T-helper 1 cell treated with Interleukin-12 subunit alpha and Interleukin-12 subunit beta and Interleukin-4 antibody, amounts not matched to agents 30 μg/mL and 1 μg/mL, for 36 hours (primary cell): ENCODE results near the gene SNX3.
"Not testable (repeated sequence)": the region's sequence is repeated elsewhere in the genome, so short reads cannot be mapped to it uniquely, and the experiment has no call there.

Source experiments
- H3K27ac Mint-ChIP-seq: one replicate; pipeline ENCODE4 v1.8.0; 2021; ENCODE audit warnings: mild to moderate bottlenecking, mixed read lengths
- H3K27me3 Mint-ChIP-seq: one replicate; pipeline ENCODE4 v1.8.0; 2021; ENCODE audit warnings: low read depth, mixed read lengths
- H3K36me3 Mint-ChIP-seq: one replicate; pipeline ENCODE4 v1.8.0; 2021; ENCODE audit warnings: low read depth, mixed read lengths
- H3K4me1 Mint-ChIP-seq: one replicate; pipeline ENCODE4 v1.8.0; 2021; ENCODE audit warnings: low read depth, mixed read lengths
- H3K4me3 Mint-ChIP-seq: one replicate; pipeline ENCODE4 v1.8.0; 2021; ENCODE audit warnings: mild to moderate bottlenecking, moderate library complexity, mixed read lengths
- H3K9me3 Mint-ChIP-seq: one replicate; pipeline ENCODE4 v1.8.0; 2021; ENCODE audit warnings: mixed read lengths

Gene SNX3

GRCh38 chr6:108285381-108285780 is 24.5 kb upstream of the SNX3 start:
- H3K36me3 Mint-ChIP-seq, result no peaks in the 10 kb centered on the region
- H3K4me3 Mint-ChIP-seq, result no peak overlapping the region
- H3K4me1 Mint-ChIP-seq, result peaks cover 22% of the 10 kb centered on the region
- peaks cover 6% of the 10 kb centered on the region for H3K27me3 Mint-ChIP-seq
- H3K9me3 Mint-ChIP-seq, result no peaks in the 10 kb centered on the region
- H3K27ac Mint-ChIP-seq, result no peak overlapping the region

- no peaks in the 10 kb centered on the region for H3K9me3 Mint-ChIP-seq
- H3K36me3 Mint-ChIP-seq, result no peaks in the 10 kb centered on the region
- H3K27ac Mint-ChIP-seq, result no peak overlapping the region
- peaks cover 19% of the 10 kb centered on the region for H3K27me3 Mint-ChIP-seq
- H3K4me3 Mint-ChIP-seq, result no peak overlapping the region
- H3K4me1 Mint-ChIP-seq, result no peaks in the 10 kb centered on the region
Measured at GRCh38 chr6:108277831-108278230, 17.0 kb upstream of the SNX3 start.

- no peaks in the 10 kb centered on the region for H3K36me3 Mint-ChIP-seq
Measured at GRCh38 chr6:108277295-108277694, 16.5 kb upstream of the SNX3 start.

GRCh38 chr6:108275976-108276375 is 15.1 kb upstream of the SNX3 start:
- H3K4me3 Mint-ChIP-seq, result no peak overlapping the region

More at GRCh38 chr6:108277295-108277694, 16.5 kb upstream of the SNX3 start:
- Mint-ChIP-seq H3K4me1 (no peaks in the 10 kb centered on the region), H3K4me3 (no peak overlapping the region), H3K9me3 (no peaks in the 10 kb centered on the region), H3K27me3 (peaks cover 17% of the 10 kb centered on the region), H3K27ac (no peak overlapping the region)

GRCh38 chr6:108274546-108274945 is 13.7 kb upstream of the SNX3 start:
- Mint-ChIP-seq H3K27me3 (peaks cover 8% of the 10 kb centered on the region), H3K4me1 (no peaks in the 10 kb centered on the region), H3K27ac (no peak overlapping the region), H3K36me3 (no peaks in the 10 kb centered on the region), H3K4me3 (no peak overlapping the region), H3K9me3 (no peaks in the 10 kb centered on the region)

More at GRCh38 chr6:108275976-108276375, 15.1 kb upstream of the SNX3 start:
- no peaks in the 10 kb centered on the region for H3K36me3 Mint-ChIP-seq
- H3K27me3 Mint-ChIP-seq, result peaks cover 13% of the 10 kb centered on the region
- no peak overlapping the region for H3K27ac Mint-ChIP-seq
- H3K9me3 Mint-ChIP-seq, result no peaks in the 10 kb centered on the region
- no peaks in the 10 kb centered on the region for H3K4me1 Mint-ChIP-seq

- H3K4me3 Mint-ChIP-seq, H3K36me3 Mint-ChIP-seq, H3K9me3 Mint-ChIP-seq, H3K27ac Mint-ChIP-seq, H3K4me1 Mint-ChIP-seq: not testable (repeated sequence)
- peaks cover 16% of the 10 kb centered on the region for H3K27me3 Mint-ChIP-seq
Measured at GRCh38 chr6:108269955-108270354, 9.1 kb upstream of the SNX3 start.

GRCh38 chr6:108268845-108269244 is 8.0 kb upstream of the SNX3 start:
- H3K4me1 Mint-ChIP-seq, result peaks cover 2% of the 10 kb centered on the region

GRCh38 chr6:108263371-108263770 is 2.5 kb upstream of the SNX3 start:
- peaks cover 20% of the 10 kb centered on the region for H3K27me3 Mint-ChIP-seq
- no peaks in the 10 kb centered on the region for H3K36me3 Mint-ChIP-seq
- no peaks in the 10 kb centered on the region for H3K9me3 Mint-ChIP-seq
- H3K4me1 Mint-ChIP-seq, result peaks cover 14% of the 10 kb centered on the region
- no peak overlapping the region for H3K4me3 Mint-ChIP-seq
- H3K27ac Mint-ChIP-seq, result no peak overlapping the region

More at GRCh38 chr6:108268845-108269244, 8.0 kb upstream of the SNX3 start:
- Mint-ChIP-seq H3K27ac (no peak overlapping the region), H3K36me3 (no peaks in the 10 kb centered on the region), H3K9me3 (no peaks in the 10 kb centered on the region), H3K4me3 (no peak overlapping the region), H3K27me3 (peaks cover 20% of the 10 kb centered on the region)

GRCh38 chr6:108260126-108260808 is 573 bp downstream of the SNX3 start:
- Mint-ChIP-seq H3K27me3 (peaks cover 11% of the 10 kb centered on the region), H3K36me3 (peaks cover 5% of the 10 kb centered on the region), H3K9me3 (no peaks in the 10 kb centered on the region), H3K4me1 (peaks cover 20% of the 10 kb centered on the region), H3K4me3 (peak overlapping the region; percentile 75), H3K27ac (peak overlapping the region; percentile 79)

- no peak overlapping the region for H3K4me3 Mint-ChIP-seq
- H3K27ac Mint-ChIP-seq, result no peak overlapping the region
- peaks cover 16% of the 10 kb centered on the region for H3K36me3 Mint-ChIP-seq
- peaks cover 32% of the 10 kb centered on the region for H3K4me1 Mint-ChIP-seq
- H3K9me3 Mint-ChIP-seq, result no peaks in the 10 kb centered on the region
- no peaks in the 10 kb centered on the region for H3K27me3 Mint-ChIP-seq
Measured at GRCh38 chr6:108254433-108255410, 6.1 kb downstream of the SNX3 start.

- Mint-ChIP-seq H3K27ac (no peak overlapping the region), H3K9me3 (no peaks in the 10 kb centered on the region), H3K4me1 (peaks cover 26% of the 10 kb centered on the region), H3K27me3 (no peaks in the 10 kb centered on the region), H3K4me3 (no peak overlapping the region), H3K36me3 (peaks cover 16% of the 10 kb centered on the region)
Measured at GRCh38 chr6:108253241-108253640, 7.6 kb downstream of the SNX3 start.

- H3K4me3 Mint-ChIP-seq, result no peak overlapping the region
- peaks cover 20% of the 10 kb centered on the region for H3K36me3 Mint-ChIP-seq
Measured at GRCh38 chr6:108252055-108252454, 8.8 kb downstream of the SNX3 start.

GRCh38 chr6:108251252-108251651 is 9.6 kb downstream of the SNX3 start:
- Mint-ChIP-seq H3K36me3 (peaks cover 16% of the 10 kb centered on the region), H3K4me3 (no peak overlapping the region), H3K9me3 (no peaks in the 10 kb centered on the region), H3K4me1 (peaks cover 23% of the 10 kb centered on the region), H3K27me3 (no peaks in the 10 kb centered on the region), H3K27ac (no peak overlapping the region)

More at GRCh38 chr6:108252055-108252454, 8.8 kb downstream of the SNX3 start:
- Mint-ChIP-seq H3K27ac (no peak overlapping the region), H3K27me3 (no peaks in the 10 kb centered on the region), H3K4me1 (peaks cover 28% of the 10 kb centered on the region), H3K9me3 (no peaks in the 10 kb centered on the region)

- peaks cover 6% of the 10 kb centered on the region for H3K9me3 Mint-ChIP-seq
- H3K4me3 Mint-ChIP-seq, result no peak overlapping the region
- no peak overlapping the region for H3K27ac Mint-ChIP-seq
- H3K27me3 Mint-ChIP-seq, result no peaks in the 10 kb centered on the region
- peaks cover 23% of the 10 kb centered on the region for H3K36me3 Mint-ChIP-seq
- peaks cover 23% of the 10 kb centered on the region for H3K4me1 Mint-ChIP-seq
Measured at GRCh38 chr6:108250240-108250866, 10.5 kb downstream of the SNX3 start.
